AG09309 (cell line): Measurements from ENCODE around the gene DNAH7.

ENCODE experiments used
- DNase-seq: peaks from one replicate; pipeline ENCODE4 v3.0.0-alpha.2; 2010; ENCODE audit warnings: low read depth
- H3K4me3 ChIP-seq: 2 replicates; pipeline ENCODE4 v1.5.1; 2011; ENCODE audit warnings: mild to moderate bottlenecking, low read depth, low read length, moderate library complexity; ENCODE audit not compliant: control insufficient read depth
- TF ChIP-seq, protein P1 (sequence below): IDR thresholded peaks from 2 replicates; pipeline ENCODE4 v1.5.1; 2011; ENCODE audit warnings: mild to moderate bottlenecking, low read depth, low read length, inconsistent platforms; ENCODE audit not compliant: insufficient read depth, control insufficient read depth; ENCODE audit errors: missing control alignments

The DNAH7 gene

DNA sequence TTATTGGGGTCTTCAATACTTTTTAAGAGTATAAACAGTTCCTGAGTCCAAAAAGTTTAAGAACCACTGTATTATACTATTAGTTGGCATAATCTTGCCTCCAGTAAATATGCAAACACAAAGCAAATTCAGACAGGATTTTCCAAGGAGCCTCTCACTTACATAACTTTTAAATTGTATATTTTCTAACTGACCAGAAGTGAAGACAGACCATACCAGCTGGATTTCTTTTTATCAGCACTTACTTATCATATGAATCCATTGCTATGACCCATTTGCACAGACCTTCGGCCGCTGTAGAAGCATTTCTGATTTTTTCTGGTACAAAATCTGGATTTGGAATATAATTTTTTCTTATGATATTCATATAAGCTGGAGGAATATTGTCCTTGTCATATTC, 211.5 kb downstream of the DNAH7 start:
- TF ChIP-seq, protein P1, sequence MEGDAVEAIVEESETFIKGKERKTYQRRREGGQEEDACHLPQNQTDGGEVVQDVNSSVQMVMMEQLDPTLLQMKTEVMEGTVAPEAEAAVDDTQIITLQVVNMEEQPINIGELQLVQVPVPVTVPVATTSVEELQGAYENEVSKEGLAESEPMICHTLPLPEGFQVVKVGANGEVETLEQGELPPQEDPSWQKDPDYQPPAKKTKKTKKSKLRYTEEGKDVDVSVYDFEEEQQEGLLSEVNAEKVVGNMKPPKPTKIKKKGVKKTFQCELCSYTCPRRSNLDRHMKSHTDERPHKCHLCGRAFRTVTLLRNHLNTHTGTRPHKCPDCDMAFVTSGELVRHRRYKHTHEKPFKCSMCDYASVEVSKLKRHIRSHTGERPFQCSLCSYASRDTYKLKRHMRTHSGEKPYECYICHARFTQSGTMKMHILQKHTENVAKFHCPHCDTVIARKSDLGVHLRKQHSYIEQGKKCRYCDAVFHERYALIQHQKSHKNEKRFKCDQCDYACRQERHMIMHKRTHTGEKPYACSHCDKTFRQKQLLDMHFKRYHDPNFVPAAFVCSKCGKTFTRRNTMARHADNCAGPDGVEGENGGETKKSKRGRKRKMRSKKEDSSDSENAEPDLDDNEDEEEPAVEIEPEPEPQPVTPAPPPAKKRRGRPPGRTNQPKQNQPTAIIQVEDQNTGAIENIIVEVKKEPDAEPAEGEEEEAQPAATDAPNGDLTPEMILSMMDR, result no peak
- no peak overlapping the region for H3K4me3 ChIP-seq
- no peak for DNase-seq

- DNase-seq, result no peak
- TF ChIP-seq, protein P1, result no peak
- H3K4me3 ChIP-seq, result no peak overlapping the region
Observed at GRCh38 chr2:195850764-195851163, 217.9 kb downstream of the DNAH7 start.

DNA sequence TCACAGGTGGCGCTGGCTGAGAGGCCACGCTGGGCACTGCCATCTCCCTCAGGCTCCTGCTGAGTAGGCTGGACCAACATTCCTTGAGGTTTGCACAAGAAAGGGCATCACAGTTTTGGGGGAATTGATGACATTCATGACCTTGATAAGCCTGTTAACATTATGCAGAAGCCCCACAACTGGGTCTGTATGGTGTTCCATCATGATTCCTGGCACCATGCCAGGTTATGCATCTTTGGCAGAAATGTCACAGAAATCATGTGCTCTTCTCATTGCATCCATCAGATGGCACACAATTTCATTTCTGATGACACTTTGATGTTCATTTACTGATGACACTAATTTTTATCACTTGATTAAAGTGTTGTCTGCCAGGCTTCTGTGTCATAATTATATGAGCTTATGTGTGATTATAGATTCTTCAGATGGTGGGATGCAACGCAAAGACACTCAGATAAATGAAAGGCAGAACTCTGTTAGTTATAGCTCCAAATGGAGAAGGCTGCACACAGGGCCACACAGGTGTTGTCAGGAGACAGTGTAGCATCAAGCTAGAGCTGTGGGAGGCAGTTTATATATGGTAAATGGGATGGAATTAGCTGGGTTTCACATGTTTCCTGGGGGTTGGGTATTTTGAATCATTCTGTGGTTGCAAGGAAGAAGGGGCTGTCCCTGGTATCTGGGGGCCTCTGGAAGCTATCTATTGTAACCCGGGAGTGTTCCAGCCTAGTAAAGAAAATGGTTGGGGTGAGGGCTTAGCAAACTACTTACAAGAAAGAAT, 220.3 kb downstream of the DNAH7 start:
- TF ChIP-seq, protein P1, result no peak
- H3K4me3 ChIP-seq, result no peak overlapping the region
- DNase-seq, result no peak

DNA sequence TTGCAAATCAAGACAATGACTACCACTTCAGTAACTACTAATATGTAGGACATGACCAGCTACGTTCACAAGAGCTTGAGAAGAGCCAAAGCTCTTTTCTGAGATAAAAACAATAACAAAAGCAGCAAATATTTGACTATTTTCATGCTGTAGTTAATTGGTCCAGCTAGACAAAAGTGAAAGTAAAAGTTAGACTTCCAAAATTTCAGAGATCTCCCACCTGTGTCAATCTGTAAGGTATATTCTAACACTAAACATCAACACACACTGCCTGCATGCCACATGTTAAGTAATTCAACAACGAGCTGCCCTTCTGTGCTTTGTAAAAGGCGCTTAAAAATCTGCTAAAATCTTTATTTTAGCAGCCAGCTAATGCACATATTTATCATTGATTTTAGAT, 225.7 kb downstream of the DNAH7 start:
- TF ChIP-seq, protein P1, result no peak
- no peak for DNase-seq
- H3K4me3 ChIP-seq, result no peak overlapping the region

- H3K4me3 ChIP-seq, result no peak overlapping the region
- TF ChIP-seq, protein P1, result no peak
- peak; percentile 32 for DNase-seq
Observed at GRCh38 chr2:195838002-195838401, 230.6 kb downstream of the DNAH7 start.

- DNase-seq, result no peak
- TF ChIP-seq, protein P1, result no peak
- H3K4me3 ChIP-seq, result no peak overlapping the region
Observed at GRCh38 chr2:195836002-195836401, 232.6 kb downstream of the DNAH7 start.
